Central memory CD8-positive, alpha-beta T cell (primary cell): ENCODE results near the gene NANS.

ENCODE experiments used
- ATAC-seq: fragments of 150-1000 bp; cut with Tn5 transposase; replicated peaks from 2 replicates; pipeline ENCODE4 v1.10.0; 2022; ENCODE audit warnings: mild to moderate bottlenecking, moderate FRiP score, moderate number of reproducible peaks; ENCODE audit not compliant: poor library complexity, severe bottlenecking; ENCODE audit errors: extremely low read depth
- DNase-seq, 2 donors: peaks; one replicate each; pipeline ENCODE4 v3.0.0; 2021; ENCODE audit warnings: low spot score in 2 of 2
- H3K27ac Mint-ChIP-seq: one replicate; pipeline ENCODE4 v1.8.0; 2022; ENCODE audit warnings: low read depth, mild to moderate bottlenecking, moderate library complexity, mixed read lengths
- H3K27me3 Mint-ChIP-seq: one replicate; pipeline ENCODE4 v1.8.0; 2022; ENCODE audit warnings: mixed read lengths
- H3K36me3 Mint-ChIP-seq: one replicate; pipeline ENCODE4 v1.8.0; 2022; ENCODE audit warnings: mild to moderate bottlenecking, moderate library complexity, mixed read lengths; ENCODE audit not compliant: insufficient read depth
- H3K4me1 Mint-ChIP-seq: one replicate; pipeline ENCODE4 v1.8.0; 2022; ENCODE audit warnings: mixed read lengths
- H3K4me3 Mint-ChIP-seq: one replicate; pipeline ENCODE4 v1.8.0; 2022; ENCODE audit warnings: mild to moderate bottlenecking, moderate library complexity, mixed read lengths
- H3K9me3 Mint-ChIP-seq: one replicate; pipeline ENCODE4 v1.8.0; 2022; ENCODE audit warnings: mixed read lengths

The NANS gene

DNA sequence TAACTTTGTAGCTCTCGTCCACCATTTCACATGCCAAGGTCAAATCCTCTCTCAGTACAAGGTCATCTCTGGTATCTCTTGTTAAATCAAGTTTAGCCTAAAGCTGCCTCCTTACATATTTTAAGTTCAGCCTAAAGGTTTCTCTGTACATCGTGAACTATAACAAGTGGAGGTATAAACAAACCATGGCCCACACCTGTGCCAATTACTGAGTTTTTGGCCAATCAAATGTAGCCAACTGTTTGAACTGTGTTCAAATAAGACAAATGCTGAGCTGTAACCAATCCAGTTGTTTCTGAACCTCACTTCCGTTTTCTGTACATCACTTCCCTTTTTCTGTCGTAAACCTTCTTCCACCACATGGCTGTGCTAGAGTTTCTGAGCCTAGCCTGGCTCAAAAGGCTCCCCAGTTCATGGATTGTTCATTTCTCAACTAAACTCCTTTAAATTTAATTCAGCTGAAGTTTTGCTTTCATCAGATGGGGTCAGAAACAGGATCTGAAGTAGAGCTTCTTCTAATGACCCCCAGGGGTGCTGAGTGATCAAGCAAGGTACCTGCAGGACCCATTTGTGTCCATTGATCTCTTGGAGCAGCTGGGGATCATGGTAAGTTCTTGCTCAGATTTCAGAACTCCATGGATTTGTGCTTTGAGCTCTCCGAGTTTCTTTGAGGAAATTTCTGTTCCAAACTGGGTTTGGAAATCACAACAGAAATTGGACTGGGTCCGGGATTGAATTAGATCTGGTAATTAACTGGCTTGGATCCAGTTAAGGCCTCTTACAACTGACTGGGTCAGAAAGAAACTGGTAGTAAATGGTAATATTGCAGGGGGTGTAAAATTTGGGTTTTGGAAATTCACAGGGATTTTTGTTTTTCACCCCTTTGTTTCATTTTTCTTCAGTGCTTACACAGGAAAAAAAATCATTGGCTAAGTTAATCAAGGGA lies 11.0 kb upstream of the NANS start:
- DNase-seq: peak in 1 of 2 donors; percentile 44
- H3K9me3 Mint-ChIP-seq: no peaks in the 10 kb centered on the region

DNA sequence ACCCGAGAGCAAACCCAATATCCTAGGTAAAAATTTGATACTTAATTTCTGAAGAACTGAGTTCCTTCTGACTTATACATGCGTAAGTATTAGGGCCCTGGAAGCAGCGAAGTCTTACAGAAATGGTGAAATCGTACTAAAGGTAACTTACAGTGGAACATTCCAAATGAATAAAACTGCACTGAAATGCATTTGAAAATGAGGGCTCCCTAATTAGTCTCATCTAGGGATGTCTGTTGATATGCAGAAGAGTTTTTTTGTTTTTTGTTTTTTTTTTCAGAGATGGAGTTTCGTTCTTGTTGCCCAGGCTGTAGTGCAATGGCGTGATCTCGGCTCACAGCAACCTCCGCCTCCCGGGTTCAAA lies 10.4 kb upstream of the NANS start:
- no peaks in the 10 kb centered on the region for H3K9me3 Mint-ChIP-seq
- H3K27ac Mint-ChIP-seq: peak overlapping the region; percentile 92
- H3K36me3 Mint-ChIP-seq: peaks cover 9% of the 10 kb centered on the region
- no peaks in the 10 kb centered on the region for H3K27me3 Mint-ChIP-seq
- H3K4me1 Mint-ChIP-seq: peaks cover 18% of the 10 kb centered on the region
- ATAC-seq (no peak), DNase-seq (no peak)
- peak overlapping the region; percentile 61 for H3K4me3 Mint-ChIP-seq

More for the DNA sequence above, 11.0 kb upstream of the NANS start:
- Mint-ChIP-seq H3K4me3 (peak overlapping the region; percentile 61), H3K4me1 (peaks cover 18% of the 10 kb centered on the region), H3K36me3 (peaks cover 9% of the 10 kb centered on the region), H3K27me3 (peaks cover 5% of the 10 kb centered on the region), H3K27ac (peak overlapping the region; percentile 92)
- peak; percentile 95 for ATAC-seq

DNA sequence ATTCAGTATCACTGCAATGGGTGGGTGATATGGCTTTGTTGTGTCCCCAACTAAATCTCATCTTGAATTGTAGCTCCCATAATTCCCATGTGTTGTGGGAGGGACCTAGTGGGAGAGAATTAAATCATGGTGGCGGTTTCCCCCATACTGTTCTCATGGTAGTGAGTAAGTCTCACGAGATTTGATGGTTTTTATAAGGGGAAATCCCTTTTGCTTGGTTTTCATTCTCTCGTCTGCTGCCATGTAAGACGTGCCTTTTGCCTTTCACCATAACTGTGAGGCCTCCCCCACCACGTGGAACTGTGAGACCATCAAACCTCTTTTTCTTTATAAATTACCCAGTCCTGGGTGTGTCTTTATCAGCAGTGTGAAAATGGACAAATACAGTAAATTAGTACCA lies 9.5 kb upstream of the NANS start:
- ATAC-seq (no peak), DNase-seq (no peak)
- Mint-ChIP-seq H3K27me3 (no peaks in the 10 kb centered on the region), H3K4me3 (no peak overlapping the region), H3K27ac (no peak overlapping the region), H3K36me3 (peaks cover 9% of the 10 kb centered on the region), H3K9me3 (no peaks in the 10 kb centered on the region), H3K4me1 (peaks cover 18% of the 10 kb centered on the region)

DNA sequence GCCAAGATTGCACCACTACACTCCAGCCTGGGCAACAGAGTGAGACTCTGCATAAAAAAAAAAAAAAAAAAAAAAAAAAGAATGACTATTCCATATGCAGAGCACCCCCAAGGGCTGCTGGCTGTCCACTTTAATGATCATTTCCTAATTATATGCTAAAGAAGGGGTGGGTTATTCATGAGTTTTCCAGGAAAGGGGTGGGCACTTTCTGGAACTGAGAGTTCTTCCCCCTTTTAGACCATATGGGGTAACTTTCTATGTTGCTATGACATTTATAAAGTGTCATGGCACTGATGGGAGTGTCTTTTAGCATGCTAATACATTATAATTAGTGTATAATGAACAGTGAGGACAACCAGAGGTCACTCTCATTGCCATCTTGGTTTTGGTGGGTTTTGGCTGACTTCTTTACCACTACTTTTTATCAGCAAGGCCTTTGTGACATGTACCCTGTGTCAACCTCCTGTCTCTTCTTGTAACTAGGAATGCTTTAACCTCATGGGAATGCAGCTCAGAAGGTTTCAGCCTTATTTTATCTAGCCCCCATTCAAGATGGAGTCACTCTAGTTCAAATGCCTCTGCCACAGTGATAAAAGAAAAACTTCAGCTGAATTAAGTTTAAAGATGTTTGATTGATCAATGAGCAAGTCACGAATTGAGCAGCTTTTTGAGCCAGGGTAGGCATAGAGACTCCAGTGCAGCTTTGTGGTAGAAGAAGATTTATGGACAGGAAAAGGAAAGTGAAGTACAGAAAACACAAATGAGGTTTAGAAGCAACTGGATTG lies 7.1 kb upstream of the NANS start:
- DNase-seq (no peak), ATAC-seq (no peak)
- H3K4me3 Mint-ChIP-seq: no peak overlapping the region
- no peaks in the 10 kb centered on the region for H3K9me3 Mint-ChIP-seq
- H3K27ac Mint-ChIP-seq: no peak overlapping the region
- H3K4me1 Mint-ChIP-seq: peaks cover 18% of the 10 kb centered on the region
- no peaks in the 10 kb centered on the region for H3K27me3 Mint-ChIP-seq
- peaks cover 7% of the 10 kb centered on the region for H3K36me3 Mint-ChIP-seq

DNA sequence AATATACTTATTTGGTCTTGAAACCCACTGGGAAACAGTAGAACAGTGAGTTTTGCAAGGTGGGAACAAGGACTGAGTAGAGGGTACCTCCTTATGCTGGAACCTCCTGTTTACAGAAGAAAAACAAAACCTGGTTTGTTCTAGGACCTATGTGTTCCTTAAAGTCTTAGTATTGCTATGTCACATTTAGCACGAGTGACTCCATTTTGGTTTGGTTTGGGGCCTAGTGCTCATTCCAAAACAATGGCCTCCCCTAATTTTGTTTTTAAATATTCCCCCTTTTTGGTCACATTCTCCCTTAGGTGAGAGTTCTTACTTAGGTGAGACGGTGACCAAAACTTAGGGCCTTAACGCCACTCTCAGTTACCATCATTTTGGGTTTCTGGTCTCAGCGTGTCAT lies 6.2 kb upstream of the NANS start:
- Mint-ChIP-seq H3K4me1 (peaks cover 12% of the 10 kb centered on the region), H3K4me3 (no peak overlapping the region), H3K36me3 (peaks cover 2% of the 10 kb centered on the region), H3K27ac (no peak overlapping the region), H3K27me3 (no peaks in the 10 kb centered on the region), H3K9me3 (no peaks in the 10 kb centered on the region)
- no peak for DNase-seq
- ATAC-seq: no peak

DNA sequence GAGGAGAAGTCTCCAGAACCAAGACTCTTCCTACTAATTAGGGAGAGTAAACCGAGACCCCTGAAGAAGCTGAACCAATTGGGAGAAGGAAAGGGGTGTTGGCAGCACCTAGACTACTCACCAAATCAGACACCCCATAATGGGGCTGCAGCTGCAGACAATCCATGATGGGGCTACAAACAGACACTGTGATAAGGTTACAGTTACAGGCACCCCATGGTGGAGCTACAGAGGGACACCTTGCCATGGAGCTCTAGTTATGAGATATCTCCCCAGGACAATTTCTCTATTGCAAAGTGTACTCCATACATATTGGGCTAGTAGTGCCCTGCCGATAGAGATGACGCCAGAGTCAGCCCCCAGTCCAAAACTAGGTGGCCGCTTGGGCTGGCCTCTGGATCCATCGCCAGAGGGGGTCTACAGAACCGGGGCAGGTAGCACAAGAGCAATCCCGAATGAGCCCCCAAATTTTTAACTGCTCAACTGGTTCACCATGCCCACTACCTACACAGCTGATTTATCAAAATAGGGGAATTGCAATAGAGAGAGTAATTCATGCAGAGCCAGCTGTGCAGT lies 2.1 kb upstream of the NANS start:
- Mint-ChIP-seq H3K4me1 (peaks cover 8% of the 10 kb centered on the region), H3K36me3 (peaks cover 8% of the 10 kb centered on the region), H3K27me3 (no peaks in the 10 kb centered on the region), H3K27ac (no peak overlapping the region), H3K9me3 (no peaks in the 10 kb centered on the region), H3K4me3 (no peak overlapping the region)
- no peak for ATAC-seq
- no peak for DNase-seq

DNA sequence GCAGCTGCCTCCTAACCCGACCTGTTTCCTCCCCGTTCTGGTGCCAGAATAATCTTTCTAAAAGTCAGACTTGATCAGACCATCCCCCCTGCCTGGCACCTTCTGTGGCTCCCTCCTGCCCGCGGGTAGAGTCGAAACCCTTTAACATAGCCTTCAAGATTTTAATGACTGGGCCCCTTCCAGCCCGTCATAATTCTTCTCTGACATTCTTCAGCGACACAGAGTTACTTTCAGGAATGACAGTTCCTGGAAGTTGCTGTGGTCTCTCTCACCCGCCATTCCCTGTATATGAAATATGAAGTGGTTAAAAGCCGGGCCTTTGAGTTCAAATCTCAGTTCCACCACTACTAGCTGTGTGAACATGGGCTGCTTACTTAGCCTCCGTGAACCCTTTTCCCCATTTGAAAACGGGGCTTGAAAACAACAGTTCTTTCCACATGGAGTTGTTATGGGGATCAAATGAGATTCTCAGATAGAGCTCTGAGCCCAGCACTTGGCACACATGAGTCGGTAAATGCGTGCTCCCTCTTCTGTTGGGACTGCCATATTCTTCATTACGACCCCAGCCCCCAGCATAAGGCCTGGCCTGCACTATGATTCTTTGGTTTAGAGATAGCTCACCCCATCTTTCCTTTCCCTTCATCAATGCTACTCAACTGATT lies 737 bp downstream of the NANS start:
- Mint-ChIP-seq H3K4me1 (peaks cover 8% of the 10 kb centered on the region), H3K9me3 (no peaks in the 10 kb centered on the region), H3K27ac (peak overlapping the region; percentile 95), H3K36me3 (peaks cover 11% of the 10 kb centered on the region), H3K27me3 (no peaks in the 10 kb centered on the region), H3K4me3 (peak overlapping the region; percentile 92)
- ATAC-seq: peak; percentile 53
- peak in 1 of 2 donors; percentile 23 for DNase-seq

DNA sequence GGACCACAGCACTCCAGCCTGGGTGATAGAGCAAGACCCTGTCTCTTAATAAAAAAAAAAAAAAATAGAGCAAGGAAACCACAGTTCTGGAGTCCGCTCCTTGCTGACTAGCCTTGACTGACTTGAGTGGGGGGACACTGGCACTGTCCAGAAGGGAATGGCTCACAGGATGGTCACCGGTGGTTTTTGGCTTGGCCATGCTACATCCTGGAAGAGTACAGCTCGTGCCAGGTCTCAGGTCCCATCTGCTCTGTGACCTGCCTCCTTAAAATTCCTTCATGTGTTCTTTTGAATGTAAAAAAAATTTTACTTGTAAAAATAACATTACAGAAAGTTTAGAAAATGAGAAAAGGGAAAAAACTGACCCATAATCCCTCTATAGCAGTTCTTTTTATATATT lies 5.6 kb downstream of the NANS start:
- Mint-ChIP-seq H3K27ac (no peak overlapping the region), H3K9me3 (no peaks in the 10 kb centered on the region), H3K27me3 (no peaks in the 10 kb centered on the region), H3K36me3 (peaks cover 18% of the 10 kb centered on the region), H3K4me3 (no peak overlapping the region), H3K4me1 (peaks cover 4% of the 10 kb centered on the region)
- DNase-seq (no peak), ATAC-seq (no peak)

DNA sequence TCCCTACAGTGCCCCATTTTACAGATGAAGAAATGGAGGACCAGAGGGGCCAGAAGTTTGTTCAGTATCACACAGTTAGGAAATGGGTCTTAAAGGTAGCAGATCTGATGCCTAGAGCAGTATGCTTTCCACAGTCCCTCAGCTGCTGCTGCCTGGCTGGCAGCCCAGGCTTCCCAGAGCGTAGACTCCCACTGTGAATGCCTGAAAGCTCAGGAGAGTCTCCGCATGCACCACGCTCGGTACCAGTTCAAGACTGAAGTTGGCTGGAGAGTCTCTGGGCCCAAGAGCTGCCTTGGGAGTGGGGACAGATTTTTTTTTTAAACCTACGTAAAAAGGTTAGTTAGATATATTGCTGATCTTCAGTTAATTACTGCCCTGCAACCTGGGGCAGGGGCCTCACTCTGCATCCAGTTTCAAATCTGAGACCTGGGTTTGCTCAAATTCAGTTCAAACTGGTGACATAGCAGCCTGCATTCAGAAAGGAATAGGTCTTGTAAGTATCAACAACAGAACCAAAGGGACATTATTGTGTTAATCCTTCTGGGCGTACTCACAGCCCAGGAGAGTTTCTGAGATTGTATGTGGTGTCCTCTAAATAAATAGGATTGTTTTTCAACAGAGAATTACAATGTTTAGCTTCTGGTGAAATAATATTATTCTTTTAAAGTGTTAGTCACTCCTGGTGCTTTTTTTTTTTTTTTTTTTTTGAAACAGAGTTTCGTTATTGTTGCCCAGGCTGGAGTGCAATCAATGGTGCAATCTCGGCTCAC lies 8.3 kb downstream of the NANS start:
- Mint-ChIP-seq H3K27ac (no peak overlapping the region), H3K4me1 (peaks cover 5% of the 10 kb centered on the region), H3K27me3 (no peaks in the 10 kb centered on the region), H3K4me3 (no peak overlapping the region), H3K36me3 (peaks cover 16% of the 10 kb centered on the region), H3K9me3 (no peaks in the 10 kb centered on the region)
- no peak for DNase-seq
- no peak for ATAC-seq

DNA sequence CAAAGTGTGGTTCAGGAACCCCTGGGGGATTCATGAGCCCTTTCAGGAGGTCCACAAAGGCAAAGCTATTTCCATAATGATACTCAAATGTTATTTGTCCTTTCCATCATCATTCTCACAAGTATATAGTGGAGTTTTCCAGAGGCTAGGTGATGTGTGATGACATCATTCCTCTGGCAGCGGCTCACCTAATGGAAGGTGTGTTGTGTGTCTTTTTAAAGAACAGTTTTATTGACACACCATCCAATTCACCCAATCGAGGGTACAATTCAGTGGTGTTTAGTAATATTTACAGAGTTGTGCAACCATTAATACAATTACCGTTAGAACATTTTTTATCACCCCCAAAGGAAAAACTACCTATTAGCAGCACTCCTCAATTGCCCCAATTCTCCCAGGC lies 9.7 kb downstream of the NANS start:
- Mint-ChIP-seq H3K4me1 (peaks cover 5% of the 10 kb centered on the region), H3K36me3 (peaks cover 16% of the 10 kb centered on the region), H3K27ac (no peak overlapping the region), H3K27me3 (no peaks in the 10 kb centered on the region), H3K4me3 (no peak overlapping the region), H3K9me3 (no peaks in the 10 kb centered on the region)
- no peak for DNase-seq
- no peak for ATAC-seq

DNA sequence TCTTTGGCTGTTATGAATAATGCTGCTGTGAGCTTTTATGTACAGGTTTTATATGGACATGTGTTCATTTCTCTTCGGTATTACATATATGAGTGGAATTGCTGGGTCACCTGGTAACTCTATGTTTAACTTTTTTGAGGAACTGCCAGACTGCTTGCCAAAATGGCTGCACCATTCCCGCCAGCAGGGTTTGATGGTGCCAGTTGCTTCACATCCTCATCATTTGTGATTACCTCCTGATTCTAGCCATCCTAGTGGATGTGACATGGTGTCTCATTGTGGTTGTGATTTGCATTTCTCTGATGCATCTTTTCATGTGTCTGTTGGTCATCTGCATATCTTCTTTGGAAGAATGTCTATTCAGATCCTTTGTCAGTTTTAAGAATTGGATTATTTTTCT lies 10.7 kb downstream of the NANS start:
- Mint-ChIP-seq H3K9me3 (no peaks in the 10 kb centered on the region), H3K27ac (no peak overlapping the region), H3K4me3 (no peak overlapping the region), H3K4me1 (peaks cover 5% of the 10 kb centered on the region), H3K27me3 (no peaks in the 10 kb centered on the region), H3K36me3 (peaks cover 15% of the 10 kb centered on the region)
- DNase-seq: no peak
- ATAC-seq: no peak

DNA sequence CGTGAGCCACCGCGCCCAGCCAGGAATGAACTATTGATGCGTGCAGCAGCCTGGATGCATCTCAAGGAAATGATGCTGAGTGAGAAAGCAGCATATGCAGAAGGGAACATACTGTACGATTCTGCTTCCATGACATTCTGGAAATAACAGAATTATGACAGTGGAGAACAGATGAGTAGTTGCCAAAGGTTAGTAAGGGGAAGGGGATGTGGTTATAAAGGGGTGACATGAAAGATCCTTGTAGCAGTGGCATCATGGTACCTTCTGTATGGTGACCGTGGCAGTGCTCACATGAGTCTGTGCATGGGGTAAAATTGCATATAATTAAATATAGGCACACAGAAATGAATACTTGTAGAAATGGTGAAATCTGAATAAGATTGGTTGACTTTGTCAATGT lies 13.0 kb downstream of the NANS start:
- Mint-ChIP-seq H3K27me3 (no peaks in the 10 kb centered on the region), H3K36me3 (peaks cover 10% of the 10 kb centered on the region), H3K4me1 (peaks cover 10% of the 10 kb centered on the region), H3K27ac (no peak overlapping the region), H3K4me3 (no peak overlapping the region), H3K9me3 (no peaks in the 10 kb centered on the region)
- ATAC-seq (no peak), DNase-seq (no peak)
